LNCAP (cell line): ENCODE measurements around the gene CASP3.

Experiments used
- TF ChIP-seq, protein P1 (sequence below): fragments of 450-650 bp; IDR thresholded peaks from 2 replicates; pipeline ENCODE4 v1.5.1; 2017; ENCODE audit warnings: mild to moderate bottlenecking

CASP3 gene

GRCh38 chr4:184649026-184649970, at the start of gene CASP3, which contains the start of gene PRIMPOL:
Gene CASP3, minus strand, starts transcription at chr4:184649447. Its CDS starts 10,994 bp downstream, at chr4:184638453.
Gene PRIMPOL, plus strand, starts transcription at chr4:184649738. Its CDS starts 7,403 bp downstream, at chr4:184657141.
- TF ChIP-seq, protein P1, sequence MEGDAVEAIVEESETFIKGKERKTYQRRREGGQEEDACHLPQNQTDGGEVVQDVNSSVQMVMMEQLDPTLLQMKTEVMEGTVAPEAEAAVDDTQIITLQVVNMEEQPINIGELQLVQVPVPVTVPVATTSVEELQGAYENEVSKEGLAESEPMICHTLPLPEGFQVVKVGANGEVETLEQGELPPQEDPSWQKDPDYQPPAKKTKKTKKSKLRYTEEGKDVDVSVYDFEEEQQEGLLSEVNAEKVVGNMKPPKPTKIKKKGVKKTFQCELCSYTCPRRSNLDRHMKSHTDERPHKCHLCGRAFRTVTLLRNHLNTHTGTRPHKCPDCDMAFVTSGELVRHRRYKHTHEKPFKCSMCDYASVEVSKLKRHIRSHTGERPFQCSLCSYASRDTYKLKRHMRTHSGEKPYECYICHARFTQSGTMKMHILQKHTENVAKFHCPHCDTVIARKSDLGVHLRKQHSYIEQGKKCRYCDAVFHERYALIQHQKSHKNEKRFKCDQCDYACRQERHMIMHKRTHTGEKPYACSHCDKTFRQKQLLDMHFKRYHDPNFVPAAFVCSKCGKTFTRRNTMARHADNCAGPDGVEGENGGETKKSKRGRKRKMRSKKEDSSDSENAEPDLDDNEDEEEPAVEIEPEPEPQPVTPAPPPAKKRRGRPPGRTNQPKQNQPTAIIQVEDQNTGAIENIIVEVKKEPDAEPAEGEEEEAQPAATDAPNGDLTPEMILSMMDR = no peak; the same call in 1 of the 2 replicates

GRCh38 chr4:184697956-184698355, 48.7 kb upstream of the CASP3 start:
- TF ChIP-seq, protein P1 = no peak

DNA sequence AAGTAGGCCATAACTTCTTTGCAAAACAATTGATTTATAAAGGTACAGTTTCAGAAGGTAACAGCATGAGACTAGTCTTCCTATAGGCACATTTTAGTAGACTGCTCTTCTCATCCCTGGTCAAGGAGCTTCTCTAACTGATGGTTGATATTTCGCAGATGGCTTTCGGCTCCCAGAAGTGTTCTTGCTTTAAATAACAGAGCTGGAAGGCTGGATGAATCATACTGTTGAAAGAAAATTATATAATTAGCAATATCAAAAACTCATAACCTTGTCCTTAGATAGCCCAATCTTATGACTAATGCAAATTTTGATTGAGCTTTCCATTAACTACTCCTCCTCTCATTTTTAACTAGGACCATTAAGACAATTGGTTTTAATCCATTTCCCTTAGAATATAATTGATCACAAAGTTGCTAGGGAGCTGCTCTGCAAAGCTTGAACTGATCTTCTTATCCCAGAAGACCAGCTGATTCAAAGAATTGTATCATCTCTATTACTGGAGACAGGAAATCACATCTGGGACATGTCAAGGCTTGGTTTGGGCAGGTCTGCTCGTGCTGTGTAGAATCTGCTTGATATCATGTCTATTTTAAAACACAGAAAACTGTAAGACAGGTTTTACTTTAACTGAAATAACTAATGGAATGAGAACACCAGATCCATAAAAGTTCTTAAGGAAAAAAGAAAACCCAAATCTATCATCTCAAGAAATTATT, 46.1 kb upstream of the CASP3 start:
- TF ChIP-seq, protein P1 = no peak

DNA sequence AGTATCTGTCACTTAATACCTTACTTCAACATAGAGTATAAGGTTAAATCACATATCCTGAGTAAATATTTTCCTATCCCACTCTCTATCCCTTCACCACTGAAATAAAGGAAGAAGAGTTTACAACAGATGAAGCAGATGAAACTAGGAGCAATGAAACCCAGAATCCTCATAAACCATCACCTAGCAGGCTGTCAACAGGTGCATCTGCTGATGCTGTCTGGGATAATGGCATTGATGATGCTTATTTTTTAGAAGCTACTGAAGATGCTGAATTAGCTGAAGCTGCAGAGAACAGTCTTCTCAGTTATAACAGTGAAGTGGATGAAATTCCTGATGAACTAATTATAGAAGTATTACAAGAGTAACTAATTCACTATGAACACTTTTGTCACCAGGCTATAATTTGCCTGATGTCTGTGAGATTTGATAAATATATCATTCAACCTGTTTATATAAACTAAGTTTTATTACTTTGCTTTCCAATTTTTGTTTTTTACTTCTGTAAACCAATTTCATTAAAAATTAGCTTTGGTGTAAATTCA, 45.2 kb upstream of the CASP3 start:
- TF ChIP-seq, protein P1 = no peak

DNA sequence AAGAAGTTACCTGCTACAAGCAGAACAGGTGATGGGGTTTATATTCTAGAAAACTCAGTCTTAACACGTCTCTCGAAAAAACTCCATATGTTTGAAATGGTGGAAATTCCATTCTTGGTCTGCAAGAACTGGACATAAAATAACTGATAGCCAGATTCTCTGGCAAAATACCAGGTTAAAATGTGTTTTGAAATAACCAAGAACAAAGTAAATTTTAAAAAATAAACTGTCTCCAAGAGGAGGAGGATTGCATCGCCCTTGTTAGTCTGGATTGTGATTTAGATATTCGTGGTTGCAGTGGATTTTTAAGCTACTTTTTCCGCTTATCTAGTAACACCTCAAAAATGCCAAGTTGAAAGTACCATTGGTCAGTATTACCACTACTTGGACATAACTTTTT, 43.8 kb upstream of the CASP3 start:
- TF ChIP-seq, protein P1 = no peak

DNA sequence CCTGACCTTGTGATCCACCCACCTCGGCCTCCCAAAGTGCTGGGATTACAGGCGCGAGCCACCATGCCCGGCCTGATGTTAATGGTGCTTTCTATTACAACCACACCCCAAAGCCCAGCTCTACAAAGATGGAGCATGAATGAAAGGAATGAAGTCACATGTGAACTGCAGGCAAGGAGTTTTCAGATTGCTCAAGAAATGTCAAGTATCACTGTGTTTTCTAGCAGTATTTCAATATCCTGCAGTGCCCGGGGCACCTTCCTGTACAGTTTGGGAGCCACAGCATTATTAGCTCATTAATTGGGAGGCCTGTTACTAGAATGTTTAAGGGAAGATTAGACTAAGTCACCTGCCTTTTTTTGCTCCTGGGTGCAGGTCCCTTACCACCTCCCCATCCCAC, 40.4 kb upstream of the CASP3 start:
- TF ChIP-seq, protein P1 = no peak

DNA sequence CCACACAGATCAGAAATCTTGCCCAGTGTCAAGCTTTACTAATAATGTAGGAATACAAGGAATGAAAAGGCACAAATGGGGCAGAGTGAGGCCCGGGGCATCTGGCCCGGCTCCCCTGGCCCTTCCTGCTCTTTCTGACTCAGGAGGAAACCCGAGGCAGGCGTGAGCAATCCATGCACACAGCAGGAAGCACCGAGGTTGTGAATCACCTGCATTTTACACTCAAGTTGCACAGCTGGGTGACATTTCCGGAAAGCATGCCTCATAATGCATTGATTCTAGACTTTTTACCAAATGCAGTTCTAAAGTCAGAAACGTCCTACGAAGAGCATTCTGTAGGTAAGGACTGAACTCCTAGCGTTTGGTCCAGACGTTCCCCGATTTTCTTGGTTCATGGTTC, 39.2 kb upstream of the CASP3 start:
- TF ChIP-seq, protein P1 = no peak
